ENCODE data around the gene C3orf18. TPM values are rescaled to one million over a fixed set of nuclear protein-coding genes. Genes with fewer than 3 reads are reported as not detected.

Gene C3orf18
- total RNA-seq, 2 donors from 2014 or later: 7.8 to 19.0 TPM

DNA sequence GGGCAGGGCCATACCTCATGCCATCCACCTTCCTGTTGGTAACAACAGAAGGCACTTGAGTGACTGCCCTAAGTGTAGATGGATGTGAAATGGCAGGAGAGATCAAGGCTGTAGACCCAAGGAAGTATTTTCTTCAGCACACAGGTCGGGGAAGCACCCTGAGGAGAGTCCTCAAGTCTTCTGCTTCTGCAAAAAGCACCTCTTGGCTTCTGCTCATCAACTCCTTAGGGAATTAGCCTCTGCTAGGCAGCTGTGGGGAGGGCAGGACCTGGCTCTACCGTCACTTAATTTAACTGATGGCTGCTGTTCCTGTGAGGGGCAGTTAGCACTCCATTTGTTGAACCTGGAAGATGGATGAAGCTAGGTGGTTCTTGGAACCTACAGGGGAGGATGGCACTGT is 57.2 kb downstream of the C3orf18 start:
- TF ChIP-seq, protein P1, sequence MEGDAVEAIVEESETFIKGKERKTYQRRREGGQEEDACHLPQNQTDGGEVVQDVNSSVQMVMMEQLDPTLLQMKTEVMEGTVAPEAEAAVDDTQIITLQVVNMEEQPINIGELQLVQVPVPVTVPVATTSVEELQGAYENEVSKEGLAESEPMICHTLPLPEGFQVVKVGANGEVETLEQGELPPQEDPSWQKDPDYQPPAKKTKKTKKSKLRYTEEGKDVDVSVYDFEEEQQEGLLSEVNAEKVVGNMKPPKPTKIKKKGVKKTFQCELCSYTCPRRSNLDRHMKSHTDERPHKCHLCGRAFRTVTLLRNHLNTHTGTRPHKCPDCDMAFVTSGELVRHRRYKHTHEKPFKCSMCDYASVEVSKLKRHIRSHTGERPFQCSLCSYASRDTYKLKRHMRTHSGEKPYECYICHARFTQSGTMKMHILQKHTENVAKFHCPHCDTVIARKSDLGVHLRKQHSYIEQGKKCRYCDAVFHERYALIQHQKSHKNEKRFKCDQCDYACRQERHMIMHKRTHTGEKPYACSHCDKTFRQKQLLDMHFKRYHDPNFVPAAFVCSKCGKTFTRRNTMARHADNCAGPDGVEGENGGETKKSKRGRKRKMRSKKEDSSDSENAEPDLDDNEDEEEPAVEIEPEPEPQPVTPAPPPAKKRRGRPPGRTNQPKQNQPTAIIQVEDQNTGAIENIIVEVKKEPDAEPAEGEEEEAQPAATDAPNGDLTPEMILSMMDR (IDR thresholded peaks at IDR 0.05): no peak
- Histone ChIP-seq H3K36me3 (no peaks in the 10 kb centered on the region), H3K4me1 (ENCODE audit: control insufficient read depth in 1 of 2, low read depth in 2 of 2) (peaks cover 0 to 3% of the 10 kb centered on the region in 2 donors), H3K27ac (no peak overlapping the region), H3K4me3 (no peak overlapping the region), H3K9me3 (no peaks in the 10 kb centered on the region), H3K27me3 (replicated peaks; ENCODE audit: insufficient read depth) (no peaks in the 10 kb centered on the region)
- ATAC-seq (ENCODE audit: insufficient number of reproducible peaks, low FRiP score, low read depth) (no peak), DNase-seq (ENCODE audit: low spot score) (no peak)

DNA sequence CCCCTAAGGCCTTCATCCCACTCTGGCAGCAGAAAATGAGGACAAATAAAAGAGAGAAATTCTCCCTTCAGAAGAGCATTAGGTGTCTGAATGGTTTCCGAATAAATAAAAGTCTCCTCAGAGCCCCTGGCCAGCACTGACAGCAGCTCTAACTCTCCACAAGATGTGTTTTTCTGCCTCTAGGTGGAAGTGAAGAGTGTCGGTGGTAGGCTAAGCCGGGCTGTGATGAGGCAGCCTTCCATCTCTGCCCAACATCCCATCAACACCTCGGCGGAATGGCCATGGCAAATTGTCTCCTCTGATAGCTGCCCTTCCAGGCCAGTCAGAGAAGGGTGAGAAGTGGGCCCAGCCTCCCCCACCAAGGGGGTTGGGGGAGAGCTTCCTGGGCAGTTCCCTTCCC is 57.8 kb downstream of the C3orf18 start:
- ATAC-seq (ENCODE audit: insufficient number of reproducible peaks, low FRiP score, low read depth): no peak
- Histone ChIP-seq H3K4me1 (ENCODE audit: control insufficient read depth in 1 of 2, low read depth in 2 of 2) (no peaks in the 10 kb centered on the region), H3K36me3 (no peaks in the 10 kb centered on the region), H3K27ac (no peak overlapping the region), H3K9me3 (no peaks in the 10 kb centered on the region), H3K4me3 (no peak overlapping the region), H3K27me3 (replicated peaks; ENCODE audit: insufficient read depth) (no peaks in the 10 kb centered on the region)
- TF ChIP-seq, protein P1 (IDR thresholded peaks at IDR 0.05): no peak
- DNase-seq (ENCODE audit: low spot score): no peak

DNA sequence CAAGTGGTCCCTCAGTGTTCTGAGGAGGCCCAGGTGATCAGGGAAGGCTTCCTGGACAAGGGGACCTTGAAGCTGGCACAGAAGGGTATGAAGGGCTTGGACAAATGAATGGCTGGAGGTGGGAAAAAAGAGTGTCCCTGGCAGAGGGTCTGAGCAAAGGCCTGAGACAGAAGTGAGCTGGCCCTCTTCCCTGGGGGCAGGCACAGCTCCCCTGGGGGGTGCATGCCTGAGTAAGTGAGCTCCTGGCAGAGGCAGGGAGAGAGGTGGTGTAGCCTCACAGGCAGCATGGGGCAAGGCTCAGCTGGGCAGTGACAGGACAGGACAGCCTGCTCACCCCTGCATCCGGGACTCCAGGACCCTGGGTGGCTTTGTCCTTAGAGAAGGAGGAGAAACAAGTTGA is 58.7 kb downstream of the C3orf18 start:
- no peak for DNase-seq (ENCODE audit: low spot score)

More for the DNA sequence above, 58.7 kb downstream of the C3orf18 start:
- ATAC-seq (ENCODE audit: insufficient number of reproducible peaks, low FRiP score, low read depth): no peak
- H3K36me3 ChIP-seq: no peaks in the 10 kb centered on the region
- no peak overlapping the region for H3K4me3 ChIP-seq
- H3K27ac ChIP-seq: no peak overlapping the region
- no peaks in the 10 kb centered on the region for H3K9me3 ChIP-seq
- TF ChIP-seq, protein P1 (IDR thresholded peaks at IDR 0.05): no peak
- H3K27me3 ChIP-seq (replicated peaks; ENCODE audit: insufficient read depth): no peaks in the 10 kb centered on the region
- no peaks in the 10 kb centered on the region for H3K4me1 ChIP-seq (ENCODE audit: control insufficient read depth in 1 of 2, low read depth in 2 of 2)

Other genes starting within 250 kb of the C3orf18 start
- 10 to 100 TPM; 86.5 to 87.5 TPM for gene HYAL2, start 245.0 kb downstream of the C3orf18 start, total RNA-seq
- 10 to 100 TPM; 12.6 to 19.4 TPM for gene TUSC2, start 239.5 kb downstream of the C3orf18 start, total RNA-seq
- 10 to 100 TPM; 45.2 to 72.2 TPM for gene RASSF1, start 226.9 kb downstream of the C3orf18 start, total RNA-seq
- not detected for gene ZMYND10, start 222.0 kb downstream of the C3orf18 start, total RNA-seq
- 10 to 100 TPM; 15.4 to 21.0 TPM for gene NPRL2, start 217.0 kb downstream of the C3orf18 start, total RNA-seq
- gene CYB561D2, start 216.9 kb downstream of the C3orf18 start, total RNA-seq: 10 to 100 TPM; 22.5 to 29.4 TPM
- 10 to 100 TPM; 55.0 to 57.7 TPM for gene TMEM115, start 208.2 kb downstream of the C3orf18 start, total RNA-seq
- 1 to 10 TPM; 2.3 to 4.2 TPM for gene CACNA2D2, start 64.1 kb downstream of the C3orf18 start, total RNA-seq
- 10 to 100 TPM in 1 of 2 donors, 1 to 10 TPM in 1; 5.4 to 12.7 TPM for gene HEMK1, start 1.8 kb upstream of the C3orf18 start, total RNA-seq
- gene CISH, start 44.0 kb upstream of the C3orf18 start, total RNA-seq: 10 to 100 TPM in 1 of 2 donors, 1 to 10 TPM in 1; 4.1 to 13.3 TPM
- gene MAPKAPK3, start 49.4 kb upstream of the C3orf18 start, total RNA-seq: 10 to 100 TPM; 20.6 to 31.1 TPM
- under 1 TPM; 0.14 to 0.71 TPM for gene DOCK3, start 107.2 kb upstream of the C3orf18 start, total RNA-seq

Measured in thoracic aorta (tissue), 2 donors.